GM13976 (cell line): ENCODE measurements around the gene MYOZ1.

ENCODE experiments used
- DNase-seq: peaks from one replicate; pipeline ENCODE4 v3.0.0; 2012; ENCODE audit warnings: low spot score
- in situ Hi-C: fragments of 300-500 bp; cut with MboI; formaldehyde crosslinking; loops from one replicate; pipeline ENCODE4 v1.12.0; 2022; ENCODE audit warnings: low sequenced_read_pairs, mixed read lengths, inconsistent platforms; ENCODE audit not compliant: unreplicated experiment
- TF ChIP-seq, protein P1 (sequence below): IDR thresholded peaks from 2 replicates; pipeline ENCODE4 v1.5.1; 2012; ENCODE audit warnings: borderline replicate concordance, mild to moderate bottlenecking; ENCODE audit not compliant: insufficient read depth; ENCODE audit errors: extremely low read depth, missing control alignments, control extremely low read depth

Gene MYOZ1

DNA sequence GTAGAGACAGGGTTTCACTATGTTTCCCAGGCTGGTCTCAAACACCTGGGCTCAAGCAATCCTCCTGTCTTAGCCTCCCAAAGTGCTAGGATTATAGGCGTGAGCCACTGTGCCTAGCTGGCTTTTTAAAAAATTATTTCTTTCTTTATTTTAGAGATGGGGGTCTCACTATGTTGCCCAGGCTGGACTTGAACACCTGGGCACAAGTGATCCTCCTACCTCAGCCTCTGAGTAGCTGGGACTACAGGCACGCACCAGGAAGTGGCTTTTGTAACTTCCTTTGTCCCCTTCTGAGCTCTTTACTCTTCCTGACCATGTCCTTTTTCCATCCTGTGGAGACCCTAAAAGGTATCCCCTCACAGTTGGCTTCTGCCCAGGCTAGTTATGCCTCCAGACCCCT is 2.1 kb upstream of the MYOZ1 start:
- TF ChIP-seq, protein P1, sequence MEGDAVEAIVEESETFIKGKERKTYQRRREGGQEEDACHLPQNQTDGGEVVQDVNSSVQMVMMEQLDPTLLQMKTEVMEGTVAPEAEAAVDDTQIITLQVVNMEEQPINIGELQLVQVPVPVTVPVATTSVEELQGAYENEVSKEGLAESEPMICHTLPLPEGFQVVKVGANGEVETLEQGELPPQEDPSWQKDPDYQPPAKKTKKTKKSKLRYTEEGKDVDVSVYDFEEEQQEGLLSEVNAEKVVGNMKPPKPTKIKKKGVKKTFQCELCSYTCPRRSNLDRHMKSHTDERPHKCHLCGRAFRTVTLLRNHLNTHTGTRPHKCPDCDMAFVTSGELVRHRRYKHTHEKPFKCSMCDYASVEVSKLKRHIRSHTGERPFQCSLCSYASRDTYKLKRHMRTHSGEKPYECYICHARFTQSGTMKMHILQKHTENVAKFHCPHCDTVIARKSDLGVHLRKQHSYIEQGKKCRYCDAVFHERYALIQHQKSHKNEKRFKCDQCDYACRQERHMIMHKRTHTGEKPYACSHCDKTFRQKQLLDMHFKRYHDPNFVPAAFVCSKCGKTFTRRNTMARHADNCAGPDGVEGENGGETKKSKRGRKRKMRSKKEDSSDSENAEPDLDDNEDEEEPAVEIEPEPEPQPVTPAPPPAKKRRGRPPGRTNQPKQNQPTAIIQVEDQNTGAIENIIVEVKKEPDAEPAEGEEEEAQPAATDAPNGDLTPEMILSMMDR = no peak
- no peak for DNase-seq
- in situ Hi-C loops = loop anchor here (5.0 kb wide), 1 partner anchor 116 kb away; no protein-coding TSS in a partner anchor

DNA sequence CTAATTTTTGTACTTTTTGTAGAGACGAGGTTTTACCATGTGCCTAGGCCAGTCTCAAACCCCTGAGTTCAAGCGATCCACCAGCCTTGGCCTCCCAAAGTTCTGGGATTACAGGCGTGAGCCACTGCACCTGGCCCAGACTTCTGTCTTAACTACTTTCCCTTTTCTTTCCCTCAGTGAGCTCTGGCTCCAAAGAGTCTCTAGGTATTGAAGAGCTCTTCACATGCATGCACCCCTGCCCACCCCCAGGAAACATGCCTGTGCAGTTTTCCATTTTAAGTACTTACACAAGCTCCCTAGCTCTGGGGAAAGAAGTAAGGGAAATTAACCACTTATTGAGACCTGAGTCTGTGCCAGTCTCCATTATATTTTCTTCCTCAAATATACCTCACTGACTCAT is 2.0 kb downstream of the MYOZ1 start:
- TF ChIP-seq, protein P1 = no peak
- DNase-seq = no peak
- in situ Hi-C loops = no loop called here

DNA sequence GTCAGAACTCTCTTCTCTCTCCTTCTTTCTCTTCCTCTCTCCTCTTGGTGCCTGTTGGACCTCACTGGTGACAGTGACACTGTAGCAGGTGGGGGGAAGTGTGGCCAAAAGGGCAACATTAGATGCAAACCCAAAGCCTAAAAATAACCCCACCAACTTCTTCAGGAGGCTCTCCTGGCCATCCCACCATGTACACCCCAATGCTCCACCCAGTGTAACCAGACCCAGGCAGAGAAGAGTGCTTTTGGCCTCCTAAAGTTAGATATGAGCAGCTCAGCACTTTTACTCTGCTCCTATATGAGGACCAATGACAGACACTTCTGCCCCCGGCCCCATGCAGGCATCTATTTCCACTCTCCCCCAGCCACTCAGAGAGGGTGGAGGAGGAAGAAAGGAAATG is 5.5 kb downstream of the MYOZ1 start:
- peak; percentile 17 for DNase-seq
- TF ChIP-seq, protein P1 = no peak
- in situ Hi-C loops = no loop called here

DNA sequence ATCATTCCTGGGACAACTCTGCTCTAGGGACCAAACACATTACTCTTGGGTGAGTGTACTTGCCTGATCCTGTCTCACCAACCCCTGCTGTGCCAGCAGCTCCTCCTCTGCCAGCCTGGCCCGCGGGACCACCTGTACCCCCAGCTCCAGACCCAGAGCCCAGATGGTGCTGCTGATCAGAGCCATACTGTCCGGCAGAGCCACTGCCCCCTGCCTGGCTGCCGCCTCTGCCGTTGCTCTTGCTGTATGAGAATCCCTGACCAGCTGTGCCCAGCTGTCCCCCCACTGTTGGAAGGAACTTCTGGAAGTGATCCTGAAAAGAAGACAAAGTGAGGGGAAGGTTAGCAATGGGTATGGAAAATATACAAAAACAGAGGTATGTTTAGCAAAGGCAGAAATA is 6.9 kb downstream of the MYOZ1 start:
- TF ChIP-seq, protein P1 = no peak
- DNase-seq = no peak
- in situ Hi-C loops = no loop called here

DNA sequence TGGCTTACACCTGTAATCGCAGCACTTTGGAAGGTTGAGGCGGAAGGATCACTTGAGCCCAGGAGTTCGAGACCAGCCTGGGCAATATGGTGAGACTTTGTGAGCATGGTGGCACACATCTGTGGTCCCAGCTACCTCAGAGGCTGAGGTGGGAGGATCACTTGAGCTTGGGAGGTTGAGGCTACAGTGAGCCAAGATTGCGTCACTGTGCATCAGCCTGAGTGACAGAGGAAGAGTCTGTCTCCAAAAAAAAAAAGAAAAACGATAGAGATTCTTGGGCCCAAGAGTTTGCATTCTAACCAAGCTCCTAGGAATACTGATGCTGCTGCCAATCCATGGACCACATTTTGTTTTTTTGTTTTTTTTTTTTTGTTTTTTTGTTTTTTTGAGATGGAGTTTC is 12.1 kb downstream of the MYOZ1 start:
- in situ Hi-C loops = no loop called here
- no peak for DNase-seq
- TF ChIP-seq, protein P1 = no peak

DNA sequence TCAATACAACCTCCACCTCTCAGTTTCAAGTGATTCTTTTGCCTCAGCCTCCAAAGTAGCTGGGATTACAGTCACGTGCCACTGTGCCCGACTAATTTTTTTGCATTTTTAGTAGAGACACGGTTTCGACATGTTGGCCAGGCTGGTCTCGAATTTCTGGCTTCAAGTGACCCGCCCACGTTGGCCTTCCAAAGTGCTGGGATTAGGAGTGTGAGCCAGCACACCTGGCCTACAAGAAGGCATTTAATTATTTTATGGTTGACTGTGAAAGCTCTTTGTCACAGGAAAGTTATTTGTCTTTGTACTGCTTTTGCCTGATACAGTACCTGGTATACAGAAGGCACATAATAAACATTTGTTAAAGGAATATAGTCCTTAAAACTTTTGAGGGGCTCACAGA is 12.9 kb downstream of the MYOZ1 start:
- TF ChIP-seq, protein P1 = no peak
- in situ Hi-C loops = no loop called here
- no peak for DNase-seq

DNA sequence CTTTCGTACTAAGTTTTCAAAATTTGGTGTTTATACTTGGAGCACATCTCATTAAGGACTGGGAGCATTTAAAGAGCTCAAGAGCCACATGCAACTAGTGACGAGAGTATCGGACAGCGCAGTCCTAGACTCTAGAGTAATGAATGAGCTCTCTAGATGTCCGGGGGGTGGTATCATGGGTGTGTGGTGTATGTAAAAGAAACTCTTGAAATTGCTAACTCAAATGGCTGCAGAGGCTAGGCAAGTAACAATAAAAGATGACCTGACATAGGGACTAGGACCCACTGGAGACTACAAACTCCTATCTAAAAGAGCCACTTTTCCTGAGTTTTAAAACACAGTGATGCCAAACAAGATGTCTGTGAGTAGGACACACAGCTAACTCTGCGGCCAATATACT is 14.0 kb downstream of the MYOZ1 start:
- TF ChIP-seq, protein P1 = no peak
- in situ Hi-C loops = no loop called here
- no peak for DNase-seq
